Measurements from ENCODE around the gene IGF2BP3. TPM values are rescaled to one million over a fixed set of nuclear protein-coding genes. Genes with fewer than 3 reads are reported as not detected.
"Not testable (repeated sequence)": the region's sequence is repeated elsewhere in the genome, so short reads cannot be mapped to it uniquely, and the experiment has no call there.

The IGF2BP3 gene
- total RNA-seq = 2.5 and 2.7 TPM in 2 replicates

DNA sequence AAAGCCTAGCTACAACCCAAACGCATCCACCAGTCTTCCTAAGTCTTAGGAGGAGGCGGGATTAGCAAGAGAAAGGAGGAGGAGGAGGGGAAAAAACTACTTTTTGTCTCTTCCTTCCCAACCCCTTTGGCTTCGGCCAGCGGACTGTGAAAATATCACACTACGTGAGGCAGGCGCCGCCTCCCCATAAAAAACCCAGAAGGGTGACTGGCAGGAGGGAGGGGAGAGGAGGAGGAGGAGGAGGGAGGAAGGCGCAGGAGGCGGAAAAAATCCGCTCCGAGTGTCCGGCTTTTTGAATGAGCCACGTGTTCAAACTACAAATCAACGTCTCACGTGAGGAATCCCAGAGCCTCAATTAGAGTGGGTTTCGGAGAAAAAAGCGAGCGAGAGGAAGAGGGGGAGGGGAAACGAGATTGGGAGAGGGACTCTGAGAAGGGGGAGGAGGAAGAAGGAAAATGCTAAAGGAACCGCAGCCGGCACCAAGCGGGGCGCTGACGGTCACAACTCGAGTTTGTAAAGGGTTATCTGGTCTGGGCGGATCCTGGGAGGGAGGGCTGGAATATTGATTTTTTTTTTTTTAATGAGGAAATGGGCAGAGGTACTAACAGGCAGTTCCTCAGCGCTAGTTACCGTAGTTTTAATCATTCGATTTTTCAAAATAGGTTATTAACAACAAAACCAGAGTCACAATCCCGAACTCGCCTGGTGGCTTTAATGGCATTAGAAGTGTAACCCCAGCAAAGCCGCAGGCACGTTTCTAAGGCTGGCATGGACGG is at the start of gene IGF2BP3:
TSS of gene IGF2BP3 (minus strand) at position 162 of the 776 bp plus-strand sequence. CDS start 381 bp downstream, outside the sequence.
- peaks cover 66% of the 10 kb centered on the region for H3K27me3 Mint-ChIP-seq (ENCODE audit: insufficient read depth)
- peaks cover 4% of the 10 kb centered on the region for H3K36me3 Mint-ChIP-seq (ENCODE audit: low read depth)
- H3K4me1 Mint-ChIP-seq (ENCODE audit: low read depth) = peaks cover 54% of the 10 kb centered on the region
- H3K27ac Mint-ChIP-seq = peak within 1 kb of the TSS; percentile 75
- H3K9me3 Mint-ChIP-seq = no peaks in the 10 kb centered on the region
- peak within 1 kb of the TSS; percentile 85 for H3K4me3 Mint-ChIP-seq
- DNase-seq (ENCODE audit: low spot score) = peak; percentile 30
- intact Hi-C loops (cut with micrococcal nuclease) = loop anchor here (1.0 to 10.0 kb wide), 5 partner anchors 98 to 646 kb away; partner anchors contain the start of genes HYCC1 and TOMM7

- DNase-seq (ENCODE audit: low spot score) = no peak
- intact Hi-C loops (cut with micrococcal nuclease) = loop anchor here (2.0 kb wide), 1 partner anchor 16 kb away; the partner anchor contains the start of gene TRA2A
- Mint-ChIP-seq H3K27ac (peak overlapping the region; percentile 82), H3K36me3 (ENCODE audit: low read depth) (peaks cover 58% of the 10 kb centered on the region), H3K4me1 (ENCODE audit: low read depth) (peaks cover 16% of the 10 kb centered on the region), H3K4me3 (no peak overlapping the region), H3K27me3 (ENCODE audit: insufficient read depth) (no peaks in the 10 kb centered on the region), H3K9me3 (peaks cover 5% of the 10 kb centered on the region)
These were observed 44.5 kb upstream of the IGF2BP3 start for GRCh38 chr7:23514755-23515154.

DNA sequence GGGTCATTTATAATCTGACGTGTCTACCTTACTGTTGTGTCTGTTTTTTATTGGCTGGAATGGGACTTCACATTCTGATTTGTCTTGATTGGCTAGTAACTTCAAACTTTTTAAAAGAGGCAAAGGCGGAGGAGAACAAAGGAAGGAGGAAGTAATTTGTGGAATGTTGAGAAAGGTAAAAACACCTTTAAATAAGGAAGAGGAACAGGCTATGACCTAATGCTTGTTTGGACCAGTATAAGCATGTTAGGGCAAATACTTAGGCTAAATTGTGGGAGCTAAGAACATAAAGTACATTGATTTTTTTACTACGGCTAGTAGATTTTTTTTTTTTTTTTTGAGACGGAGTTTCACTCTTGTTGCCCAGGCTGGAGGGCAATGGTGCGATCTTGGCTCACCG is 43.5 kb upstream of the IGF2BP3 start:
- not testable (repeated sequence) for H3K27me3 Mint-ChIP-seq (ENCODE audit: insufficient read depth); DNase-seq (ENCODE audit: low spot score); H3K9me3 Mint-ChIP-seq; H3K4me3 Mint-ChIP-seq
- H3K36me3 Mint-ChIP-seq (ENCODE audit: low read depth) = peaks cover 59% of the 10 kb centered on the region
- peaks cover 16% of the 10 kb centered on the region for H3K4me1 Mint-ChIP-seq (ENCODE audit: low read depth)
- intact Hi-C loops (cut with micrococcal nuclease) = loop anchor here (2.0 kb wide), 1 partner anchor 17 kb away; the partner anchor contains the start of gene TRA2A
- H3K27ac Mint-ChIP-seq = peak overlapping the region; percentile 48

DNA sequence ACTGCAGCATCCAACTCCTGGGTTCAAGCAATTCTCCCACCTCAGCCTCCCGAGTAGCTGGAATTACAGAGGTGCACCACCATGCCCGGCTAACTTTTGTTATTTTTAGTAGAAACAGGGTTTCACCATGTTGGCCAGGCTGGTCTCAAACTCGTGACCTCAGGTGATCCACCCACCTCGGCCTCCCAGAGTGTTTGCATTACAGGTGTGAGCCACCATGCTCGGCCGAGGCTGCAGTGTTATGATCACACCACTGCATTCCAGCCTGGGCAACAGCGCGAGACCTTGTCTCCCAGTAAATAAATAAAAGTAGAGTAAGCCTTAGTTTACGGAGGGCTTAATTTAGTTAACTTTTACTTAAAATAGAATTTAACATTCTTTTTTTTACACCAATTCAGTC is 23.7 kb upstream of the IGF2BP3 start:
- peaks cover 4% of the 10 kb centered on the region for H3K4me1 Mint-ChIP-seq (ENCODE audit: low read depth)

GRCh38 chr7:23491502-23491901 is 21.2 kb upstream of the IGF2BP3 start:
- H3K9me3 Mint-ChIP-seq = no peaks in the 10 kb centered on the region
- H3K4me3 Mint-ChIP-seq = peak overlapping the region; percentile 84
- no peak overlapping the region for H3K27ac Mint-ChIP-seq
- H3K36me3 Mint-ChIP-seq (ENCODE audit: low read depth) = peaks cover 3% of the 10 kb centered on the region
- intact Hi-C loops (cut with micrococcal nuclease) = loop anchor here (5.0 kb wide), 1 partner anchor 41 kb away; the partner anchor contains the start of gene TRA2A
- H3K4me1 Mint-ChIP-seq (ENCODE audit: low read depth) = peaks cover 4% of the 10 kb centered on the region
- H3K27me3 Mint-ChIP-seq (ENCODE audit: insufficient read depth) = no peaks in the 10 kb centered on the region
- DNase-seq (ENCODE audit: low spot score) = no peak

More for the DNA sequence above, 23.7 kb upstream of the IGF2BP3 start:
- no peak overlapping the region for H3K4me3 Mint-ChIP-seq
- DNase-seq (ENCODE audit: low spot score) = no peak
- H3K27me3 Mint-ChIP-seq (ENCODE audit: insufficient read depth) = no peaks in the 10 kb centered on the region
- H3K9me3 Mint-ChIP-seq = no peaks in the 10 kb centered on the region
- H3K36me3 Mint-ChIP-seq (ENCODE audit: low read depth) = peaks cover 11% of the 10 kb centered on the region
- no peak overlapping the region for H3K27ac Mint-ChIP-seq
- intact Hi-C loops (cut with micrococcal nuclease) = loop anchor here (5.0 kb wide), 1 partner anchor 38 kb away; the partner anchor contains the start of gene TRA2A

GRCh38 chr7:23490357-23491135 is 20.3 kb upstream of the IGF2BP3 start:
- Mint-ChIP-seq H3K36me3 (ENCODE audit: low read depth) (peaks cover 3% of the 10 kb centered on the region), H3K4me3 (peak overlapping the region; percentile 84), H3K4me1 (ENCODE audit: low read depth) (peaks cover 4% of the 10 kb centered on the region), H3K27ac (peak overlapping the region; percentile 82), H3K9me3 (no peaks in the 10 kb centered on the region), H3K27me3 (ENCODE audit: insufficient read depth) (no peaks in the 10 kb centered on the region)
- intact Hi-C loops (cut with micrococcal nuclease) = loop anchor here (1.0 to 5.0 kb wide), 2 partner anchors 15 to 42 kb away; partner anchors contain the start of gene TRA2A
- DNase-seq (ENCODE audit: low spot score) = peak; percentile 38

DNA sequence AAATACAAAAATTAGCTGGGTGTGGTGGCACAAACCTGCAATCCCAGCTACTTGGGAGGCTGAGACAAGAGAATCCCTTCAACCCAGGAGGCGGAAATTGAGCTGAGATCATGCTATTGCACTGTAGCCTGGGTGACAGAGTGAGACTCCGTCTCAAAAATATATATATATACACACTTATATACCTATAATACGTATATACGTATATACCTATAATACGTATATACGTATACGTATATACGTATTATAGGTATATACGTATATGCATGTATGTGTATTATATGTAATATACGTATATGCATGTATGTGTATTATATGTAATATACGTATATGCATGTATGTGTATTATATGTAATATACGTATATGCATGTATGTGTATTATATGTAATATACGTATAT is 18.4 kb upstream of the IGF2BP3 start:
- H3K27ac Mint-ChIP-seq; H3K4me3 Mint-ChIP-seq; H3K9me3 Mint-ChIP-seq; H3K27me3 Mint-ChIP-seq (ENCODE audit: insufficient read depth); DNase-seq (ENCODE audit: low spot score); H3K36me3 Mint-ChIP-seq (ENCODE audit: low read depth); intact Hi-C loops (cut with micrococcal nuclease); H3K4me1 Mint-ChIP-seq (ENCODE audit: low read depth): not testable (repeated sequence)

DNA sequence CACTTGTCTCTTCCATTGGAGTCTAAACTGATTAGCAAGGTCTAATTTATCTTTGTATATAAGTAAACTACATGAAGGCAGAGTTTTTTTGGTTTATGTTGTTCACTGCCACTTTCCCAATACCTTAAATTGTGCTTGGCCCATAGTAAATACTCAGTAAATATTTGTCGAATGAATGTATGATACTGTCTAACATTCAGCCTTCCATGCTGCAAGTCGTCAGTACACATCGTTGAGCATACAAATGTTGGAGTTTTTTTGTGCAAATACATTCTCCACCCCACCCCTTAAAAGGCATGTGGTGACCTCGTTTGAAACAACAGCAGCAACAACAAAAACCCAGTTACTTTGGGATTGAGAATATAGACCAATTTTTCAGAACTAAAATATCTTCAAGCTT is 17.4 kb upstream of the IGF2BP3 start:
- intact Hi-C loops (cut with micrococcal nuclease) = no loop called here
- Mint-ChIP-seq H3K9me3 (no peaks in the 10 kb centered on the region), H3K4me3 (no peak overlapping the region), H3K27me3 (ENCODE audit: insufficient read depth) (peaks cover 2% of the 10 kb centered on the region), H3K27ac (no peak overlapping the region), H3K36me3 (ENCODE audit: low read depth) (peaks cover 3% of the 10 kb centered on the region), H3K4me1 (ENCODE audit: low read depth) (peaks cover 4% of the 10 kb centered on the region)
- DNase-seq (ENCODE audit: low spot score) = no peak

GRCh38 chr7:23486002-23486773 is 15.9 kb upstream of the IGF2BP3 start:
- DNase-seq (ENCODE audit: low spot score) = no peak
- intact Hi-C loops (cut with micrococcal nuclease) = no loop called here
- H3K4me1 Mint-ChIP-seq (ENCODE audit: low read depth) = peaks cover 4% of the 10 kb centered on the region
- no peak overlapping the region for H3K4me3 Mint-ChIP-seq
- H3K27me3 Mint-ChIP-seq (ENCODE audit: insufficient read depth) = peaks cover 12% of the 10 kb centered on the region
- peaks cover 3% of the 10 kb centered on the region for H3K36me3 Mint-ChIP-seq (ENCODE audit: low read depth)
- no peaks in the 10 kb centered on the region for H3K9me3 Mint-ChIP-seq
- H3K27ac Mint-ChIP-seq = no peak overlapping the region

DNA sequence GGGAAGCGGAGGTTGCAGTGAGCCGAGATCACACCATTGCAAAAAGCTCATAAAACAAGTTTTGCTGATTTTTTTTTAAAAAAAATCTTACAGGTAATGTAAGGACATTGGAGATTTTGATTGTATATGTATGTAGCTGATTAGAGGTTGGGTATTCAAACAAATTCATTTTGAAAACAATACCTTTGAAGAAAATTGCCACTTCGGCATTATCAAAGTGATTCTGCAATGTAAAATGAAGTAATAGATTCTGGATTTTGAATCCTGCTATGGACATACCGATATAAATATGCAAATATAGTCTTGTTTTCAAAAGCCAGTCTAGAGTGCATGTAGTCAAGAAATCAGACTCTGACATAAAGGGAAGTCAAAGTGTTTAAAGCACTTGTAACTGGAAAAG is 12.4 kb upstream of the IGF2BP3 start:
- Mint-ChIP-seq H3K9me3 (no peaks in the 10 kb centered on the region), H3K4me1 (ENCODE audit: low read depth) (no peaks in the 10 kb centered on the region), H3K27me3 (ENCODE audit: insufficient read depth) (peaks cover 30% of the 10 kb centered on the region), H3K4me3 (no peak overlapping the region), H3K27ac (no peak overlapping the region), H3K36me3 (ENCODE audit: low read depth) (no peaks in the 10 kb centered on the region)
- DNase-seq (ENCODE audit: low spot score) = no peak
- intact Hi-C loops (cut with micrococcal nuclease) = no loop called here

GRCh38 chr7:23477962-23478866 is 7.9 kb upstream of the IGF2BP3 start:
- intact Hi-C loops (cut with micrococcal nuclease) = loop anchor here (10.0 kb wide), 1 partner anchor 653 kb away; the partner anchor contains the start of gene TOMM7
- Mint-ChIP-seq H3K4me3 (no peak overlapping the region), H3K4me1 (ENCODE audit: low read depth) (peaks cover 13% of the 10 kb centered on the region), H3K9me3 (no peaks in the 10 kb centered on the region), H3K27me3 (ENCODE audit: insufficient read depth) (peaks cover 61% of the 10 kb centered on the region), H3K36me3 (ENCODE audit: low read depth) (no peaks in the 10 kb centered on the region), H3K27ac (no peak overlapping the region)
- no peak for DNase-seq (ENCODE audit: low spot score)
